IMR-90 (cell line): ENCODE data around the gene UBA3. TPM values are rescaled to one million over a fixed set of nuclear protein-coding genes. Genes with fewer than 3 reads are reported as not detected.

Source experiments
- ATAC-seq: fragments of 200-7000 bp; cut with Tn5 transposase; 2 replicates; pipeline ENCODE4 v1.9.1; 2020; ENCODE audit warnings: low read depth, mild to moderate bottlenecking, moderate library complexity
- BruUV-seq: library from RNA; stranded (reverse); fragments of 400-500 nt; replicated peaks from 2 replicates; lab custom pipeline; 2021; lab: Mats Ljungman, UMichigan
- CTCF ChIA-PET: fragments of 300-600 bp; formaldehyde crosslinking; extraction: SDS; loops from one replicate; lab custom pipeline; 2021; ENCODE audit warnings: antibody characterized with exemption; lab: Yijun Ruan, JAX
- POLR2A ChIA-PET: fragments of 300-600 bp; sonication (Branson Sonifier 250); formaldehyde crosslinking; loops from one replicate; lab custom pipeline; 2022; ENCODE audit warnings: antibody characterized with exemption; ENCODE audit not compliant: unreplicated experiment; lab: Charles Lee
- DNase-seq: peaks from one replicate; pipeline ENCODE4 v3.0.0; 2013
- H2AFZ ChIP-seq: replicated peaks from 2 replicates; pipeline ENCODE3; 2013; ENCODE audit warnings: low read length, mild to moderate bottlenecking; ENCODE audit not compliant: poor library complexity
- H2AK5ac ChIP-seq: 2 replicates; pipeline ENCODE4 v1.6.1; 2013; ENCODE audit warnings: low read depth, low read length, inconsistent platforms
- H2AK9ac ChIP-seq: replicated peaks from 2 replicates; pipeline ENCODE3; 2013; ENCODE audit warnings: mild to moderate bottlenecking, low read depth, low read length, moderate library complexity; ENCODE audit not compliant: poor library complexity
- H2BK120ac ChIP-seq: 2 replicates; pipeline ENCODE4 v1.6.1; 2013; ENCODE audit warnings: low read depth, low read length, inconsistent platforms
- H2BK15ac ChIP-seq: 3 replicates; pipeline ENCODE4 v1.6.1; 2013; ENCODE audit warnings: low read depth, low read length, inconsistent platforms
- H2BK20ac ChIP-seq: 2 replicates; pipeline ENCODE4 v1.6.1; 2013; ENCODE audit warnings: low read depth, mild to moderate bottlenecking, inconsistent platforms, low read length, moderate library complexity
- H2BK5ac ChIP-seq: 2 replicates; pipeline ENCODE4 v1.6.1; 2013; ENCODE audit warnings: mild to moderate bottlenecking, low read depth, low read length, inconsistent platforms; ENCODE audit not compliant: poor library complexity, severe bottlenecking
- H3K14ac ChIP-seq: replicated peaks from 2 replicates; pipeline ENCODE4 v1.6.1; 2013; ENCODE audit warnings: low read depth, low read length, inconsistent platforms
- H3K18ac ChIP-seq: 2 replicates; pipeline ENCODE4 v1.6.1; 2013; ENCODE audit warnings: low read depth, low read length, control low read depth
- H3K23ac ChIP-seq: 2 replicates; pipeline ENCODE4 v1.6.1; 2013; ENCODE audit warnings: low read depth, low read length, inconsistent platforms
- H3K27ac ChIP-seq: 2 replicates; pipeline ENCODE4 v1.5.1; 2013; ENCODE audit warnings: mild to moderate bottlenecking, control low read depth, low read length; ENCODE audit not compliant: insufficient read depth
- H3K27me3 ChIP-seq: 2 replicates; pipeline ENCODE4 v1.6.1; 2013; ENCODE audit warnings: low read length; ENCODE audit not compliant: control insufficient read depth, insufficient read depth
- H3K36me3 ChIP-seq: 2 replicates; pipeline ENCODE4 v1.6.1; 2013; ENCODE audit warnings: low read length, mixed read lengths; ENCODE audit not compliant: control insufficient read depth, insufficient read depth
- H3K4ac ChIP-seq: 2 replicates; pipeline ENCODE4 v1.6.1; 2013; ENCODE audit warnings: low read depth, low read length, inconsistent platforms
- H3K4me1 ChIP-seq: 2 replicates; pipeline ENCODE4 v1.6.1; 2013; ENCODE audit warnings: low read length, mixed read lengths; ENCODE audit not compliant: control insufficient read depth, insufficient read depth
- H3K4me2 ChIP-seq: 2 replicates; pipeline ENCODE4 v1.6.1; 2013; ENCODE audit warnings: low read depth, mild to moderate bottlenecking, control low read depth, low read length, moderate library complexity
- H3K4me3 ChIP-seq: 2 replicates; pipeline ENCODE4 v1.5.1; 2013; ENCODE audit warnings: low read depth, mild to moderate bottlenecking, control low read depth, low read length, moderate library complexity; ENCODE audit not compliant: insufficient read depth
- H3K56ac ChIP-seq: 2 replicates; pipeline ENCODE4 v1.6.1; 2013; ENCODE audit warnings: low read length, inconsistent platforms; ENCODE audit not compliant: insufficient read depth; ENCODE audit errors: extremely low read depth
- H3K79me1 ChIP-seq, 2 experiments: 2 replicates each; pipeline ENCODE4 v1.6.1; 2013; ENCODE audit warnings: low read length in 2 of 2, inconsistent platforms in 1 of 2, low read depth in 1 of 2
- H3K9ac ChIP-seq: 2 replicates; pipeline ENCODE4 v1.6.1; 2013; ENCODE audit warnings: low read depth, low read length, control low read depth
- H3K9me1 ChIP-seq: 2 replicates; pipeline ENCODE4 v1.6.1; 2013; ENCODE audit warnings: low read length, inconsistent platforms; ENCODE audit not compliant: insufficient read depth
- H3K9me3 ChIP-seq: 2 replicates; pipeline ENCODE4 v1.6.1; 2013; ENCODE audit warnings: low read length; ENCODE audit not compliant: control insufficient read depth, insufficient read depth
- H4K20me1 ChIP-seq: 2 replicates; pipeline ENCODE4 v1.6.1; 2013; ENCODE audit warnings: low read length, inconsistent platforms; ENCODE audit not compliant: insufficient read depth
- H4K5ac ChIP-seq: 2 replicates; pipeline ENCODE4 v1.6.1; 2013; ENCODE audit warnings: mild to moderate bottlenecking, low read depth, low read length, control low read depth
- H4K8ac ChIP-seq, 2 experiments: 2 replicates each; pipeline ENCODE4 v1.6.1; 2013; ENCODE audit warnings: low read depth in 2 of 2, low read length in 2 of 2, control low read depth in 1 of 2, inconsistent platforms in 1 of 2
- H4K91ac ChIP-seq: 2 replicates; pipeline ENCODE4 v1.6.1; 2013; ENCODE audit warnings: low read depth, low read length, inconsistent platforms; ENCODE audit not compliant: insufficient read depth
- ELK1 ChIP-seq: fragments of 150-350 bp; IDR thresholded peaks from 2 replicates; pipeline ENCODE4 v1.6.1; 2016; ENCODE audit warnings: low read depth, mild to moderate bottlenecking, low read length, moderate library complexity, borderline replicate concordance
- FOS ChIP-seq: fragments of 150-350 bp; IDR thresholded peaks from 2 replicates; pipeline ENCODE4 v1.6.1; 2016; ENCODE audit warnings: low read depth, low read length
- MAFK ChIP-seq: IDR thresholded peaks from 2 replicates; pipeline ENCODE4 v1.6.1; 2012; ENCODE audit warnings: low read depth, low read length, improper control_type of control experiment
- MAZ ChIP-seq: IDR thresholded peaks from 2 replicates; pipeline ENCODE4 v1.6.1; 2012; ENCODE audit warnings: low read depth, mild to moderate bottlenecking, low read length, improper control_type of control experiment, moderate library complexity, borderline replicate concordance
- MXI1 ChIP-seq: IDR thresholded peaks from 2 replicates; pipeline ENCODE4 v1.6.1; 2012; ENCODE audit warnings: low read depth, mild to moderate bottlenecking, low read length, moderate library complexity, borderline replicate concordance
- POLR2A ChIP-seq: IDR thresholded peaks from 2 replicates; pipeline ENCODE4 v1.6.1; 2012; ENCODE audit warnings: mild to moderate bottlenecking, low read depth, low read length
- RCOR1 ChIP-seq: IDR thresholded peaks from 2 replicates; pipeline ENCODE4 v1.6.1; 2012; ENCODE audit warnings: mild to moderate bottlenecking, low read length, improper control_type of control experiment; ENCODE audit not compliant: insufficient replicate concordance
- RFX5 ChIP-seq: IDR thresholded peaks from 2 replicates; pipeline ENCODE4 v1.8.0; 2012; ENCODE audit warnings: low read depth, mild to moderate bottlenecking, low read length, moderate library complexity
- dilution Hi-C: fragments of 300-500 bp; cut with HindIII; formaldehyde crosslinking; loops from one replicate; pipeline ENCODE4 v1.14.3; 2018; ENCODE audit warnings: low sequenced_read_pairs; ENCODE audit not compliant: unreplicated experiment
- in situ Hi-C: fragments of 300-500 bp; cut with MboI; formaldehyde crosslinking; loops from 3 replicates; pipeline ENCODE4 v1.14.3; 2019; ENCODE audit warnings: low sequenced_read_pairs, inconsistent platforms, mixed read lengths
- intact Hi-C: fragments of 100-400 bp; cut with micrococcal nuclease; formaldehyde crosslinking; loops from 2 replicates; pipeline ENCODE4 v1.10.0; 2022
- polyA plus RNA-seq, 3 experiments: library from polyadenylated mRNA; depleted of rRNA; stranded (reverse); fragments of >200 nt; gene quantifications; 2 replicates each; pipeline ENCODE4 v1.2.3, GENCODE V29; 2012; ENCODE audit warnings: low replicate concordance in 1 of 3
- total RNA-seq: library from RNA; depleted of rRNA; stranded (reverse); fragments of >200 nt; gene quantifications from 2 replicates; pipeline ENCODE4 v1.2.3, GENCODE V29; 2012
- TF ChIP-seq, protein P1 (sequence below): conservative IDR thresholded peaks from 2 replicates; pipeline ENCODE4 v1.5.1; 2012; ENCODE audit warnings: mild to moderate bottlenecking, low read depth, low read length, improper control_type of control experiment
- TF ChIP-seq, protein P2 (sequence below): fragments of 150-350 bp; IDR thresholded peaks from 2 replicates; pipeline ENCODE4 v1.6.1; 2017; ENCODE audit warnings: mild to moderate bottlenecking, antibody characterized with exemption, low read length, low read depth

The UBA3 gene
- total and polyA plus RNA-seq, 2 of the 4 experiments (the other 2 are of a cell fraction) = 51.8 to 64.3 TPM

DNA sequence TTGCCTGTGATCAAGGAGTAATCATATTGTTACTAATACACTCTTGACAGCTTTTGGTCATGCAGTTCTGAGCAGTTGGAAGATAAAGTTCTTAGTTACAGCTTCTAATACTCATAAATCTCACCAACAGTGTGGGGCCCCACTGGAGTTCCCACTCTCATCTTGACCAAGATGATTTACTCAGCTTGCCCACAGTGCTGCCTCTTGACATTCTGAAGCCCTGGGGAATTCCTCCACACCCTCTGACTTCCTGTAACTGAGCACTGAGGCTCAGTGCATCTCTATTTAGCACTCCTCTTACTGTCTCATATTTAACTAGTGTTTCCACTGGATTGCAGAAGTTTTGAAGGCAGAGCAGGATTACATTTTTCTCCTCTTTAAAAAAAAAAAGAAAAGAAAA lies 2.6 kb upstream of the UBA3 start:
- 0 out of 2 replicates have a peak overlapping the region, but pooled peaks have one; percentile 39 for H2BK120ac ChIP-seq
- H3K9me1 ChIP-seq = peaks cover 7% of the 10 kb centered on the region
- peaks cover under 1% of the 10 kb centered on the region; the same call in 1 of the 2 replicates for H4K20me1 ChIP-seq
- no peak overlapping the region for H2AK9ac ChIP-seq
- no peak overlapping the region for H3K4ac ChIP-seq
- H2AK5ac ChIP-seq = no peak overlapping the region
- CTCF ChIA-PET = no interaction called here
- H4K5ac ChIP-seq = no peak overlapping the region
- H3K4me3 ChIP-seq = no peak overlapping the region
- H3K56ac ChIP-seq = no peak overlapping the region; the same call in 1 of the 2 replicates
- in situ Hi-C loops (no loop called here), dilution Hi-C loops (no loop called here), intact Hi-C loops (loop anchor here (10.0 kb wide), 2 partner anchors 782 to 862 kb away; no protein-coding TSS in a partner anchor)
- DNase-seq (peak; percentile 83), ATAC-seq (peak; percentile 15; the same call in 1 of the 2 replicates)
- no peaks in the 10 kb centered on the region for H3K27me3 ChIP-seq
- no peak overlapping the region; the same call in 1 of the 2 replicates for H3K14ac ChIP-seq
- no TSS peak for BruUV-seq
- no peak overlapping the region for H3K9ac ChIP-seq
- H3K4me1 ChIP-seq = peaks cover 9% of the 10 kb centered on the region
- H4K91ac ChIP-seq = no peak overlapping the region
- peak overlapping the region in 1 of 2 experiments; percentile 39; a peak in 1 of 4 replicates for H4K8ac ChIP-seq
- H3K9me3 ChIP-seq = no peaks in the 10 kb centered on the region
- peak overlapping the region; percentile 73 for H2BK5ac ChIP-seq
- H2BK15ac ChIP-seq = no peak overlapping the region
- 0 out of 2 replicates have a peak overlapping the region, but pooled peaks have one; percentile 21 for H3K27ac ChIP-seq
- H2BK20ac ChIP-seq = no peak overlapping the region
- peaks cover 0 to 41% of the 10 kb centered on the region in 2 experiments for H3K79me1 ChIP-seq
- H2AFZ ChIP-seq = peak overlapping the region; percentile 3
- H3K36me3 ChIP-seq = peaks cover 1% of the 10 kb centered on the region; the same call in 1 of the 2 replicates
- peak overlapping the region; percentile 21; the same call in 1 of the 2 replicates for H3K4me2 ChIP-seq
- H3K18ac ChIP-seq = no peak overlapping the region; the same call in 1 of the 2 replicates
- POLR2A ChIA-PET = no interaction called here
- TF ChIP-seq, protein P1, sequence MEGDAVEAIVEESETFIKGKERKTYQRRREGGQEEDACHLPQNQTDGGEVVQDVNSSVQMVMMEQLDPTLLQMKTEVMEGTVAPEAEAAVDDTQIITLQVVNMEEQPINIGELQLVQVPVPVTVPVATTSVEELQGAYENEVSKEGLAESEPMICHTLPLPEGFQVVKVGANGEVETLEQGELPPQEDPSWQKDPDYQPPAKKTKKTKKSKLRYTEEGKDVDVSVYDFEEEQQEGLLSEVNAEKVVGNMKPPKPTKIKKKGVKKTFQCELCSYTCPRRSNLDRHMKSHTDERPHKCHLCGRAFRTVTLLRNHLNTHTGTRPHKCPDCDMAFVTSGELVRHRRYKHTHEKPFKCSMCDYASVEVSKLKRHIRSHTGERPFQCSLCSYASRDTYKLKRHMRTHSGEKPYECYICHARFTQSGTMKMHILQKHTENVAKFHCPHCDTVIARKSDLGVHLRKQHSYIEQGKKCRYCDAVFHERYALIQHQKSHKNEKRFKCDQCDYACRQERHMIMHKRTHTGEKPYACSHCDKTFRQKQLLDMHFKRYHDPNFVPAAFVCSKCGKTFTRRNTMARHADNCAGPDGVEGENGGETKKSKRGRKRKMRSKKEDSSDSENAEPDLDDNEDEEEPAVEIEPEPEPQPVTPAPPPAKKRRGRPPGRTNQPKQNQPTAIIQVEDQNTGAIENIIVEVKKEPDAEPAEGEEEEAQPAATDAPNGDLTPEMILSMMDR = no peak
- no peak for TF ChIP-seq MXI1
- TF ChIP-seq POLR2A = no peak
- TF ChIP-seq, protein P2, sequence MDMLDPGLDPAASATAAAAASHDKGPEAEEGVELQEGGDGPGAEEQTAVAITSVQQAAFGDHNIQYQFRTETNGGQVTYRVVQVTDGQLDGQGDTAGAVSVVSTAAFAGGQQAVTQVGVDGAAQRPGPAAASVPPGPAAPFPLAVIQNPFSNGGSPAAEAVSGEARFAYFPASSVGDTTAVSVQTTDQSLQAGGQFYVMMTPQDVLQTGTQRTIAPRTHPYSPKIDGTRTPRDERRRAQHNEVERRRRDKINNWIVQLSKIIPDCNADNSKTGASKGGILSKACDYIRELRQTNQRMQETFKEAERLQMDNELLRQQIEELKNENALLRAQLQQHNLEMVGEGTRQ = no peak
- TF ChIP-seq MAFK = no peak
- TF ChIP-seq MAZ = no peak
- no peak for TF ChIP-seq RFX5
- no peak for TF ChIP-seq FOS
- TF ChIP-seq ELK1 = no peak
- TF ChIP-seq RCOR1 = no peak
- peak overlapping the region; percentile 6; the same call in 1 of the 2 replicates for H3K23ac ChIP-seq
